ENCODE data around the gene NNMT.

The NNMT gene

GRCh38 chr11:114297806-114298709, 1.9 kb downstream of the NNMT start:
- no peak overlapping the region for H3K4me3 ChIP-seq (ENCODE audit: low read depth, low read length)
- DNase-seq (ENCODE audit: low read depth) = no peak
- no peak for TF ChIP-seq CTCF (IDR thresholded peaks at IDR 0.05; ENCODE audit: control insufficient read depth, extremely low read depth, insufficient read depth)

GRCh38 chr11:114298710-114299109, 2.5 kb downstream of the NNMT start:
- H3K4me3 ChIP-seq (ENCODE audit: low read depth, low read length) = no peak overlapping the region
- no peak for TF ChIP-seq CTCF (IDR thresholded peaks at IDR 0.05; ENCODE audit: control insufficient read depth, extremely low read depth, insufficient read depth)
- DNase-seq (ENCODE audit: low read depth) = no peak

DNA sequence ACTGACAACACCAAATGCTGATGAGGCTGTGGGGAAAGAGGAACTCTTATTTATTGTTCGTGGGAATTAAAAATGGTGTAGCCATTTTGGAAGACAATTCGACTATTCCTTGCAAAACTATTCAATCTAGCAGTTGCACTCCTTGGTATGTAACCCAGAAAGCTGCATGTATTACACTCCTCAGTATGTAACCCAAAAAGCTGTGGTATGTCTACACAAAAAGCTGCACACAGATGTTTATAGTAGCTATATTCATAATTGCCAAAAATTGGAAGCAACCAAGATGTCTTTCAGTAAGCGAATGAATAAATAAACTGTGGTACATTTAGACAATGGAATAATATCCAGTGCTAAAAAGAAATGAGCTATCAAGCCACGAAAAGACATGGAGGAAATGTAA, 4.9 kb downstream of the NNMT start:
- no peak for DNase-seq (ENCODE audit: low read depth)
- no peak overlapping the region for H3K4me3 ChIP-seq (ENCODE audit: low read depth, low read length)
- no peak for TF ChIP-seq CTCF (IDR thresholded peaks at IDR 0.05; ENCODE audit: control insufficient read depth, extremely low read depth, insufficient read depth)

- DNase-seq (ENCODE audit: low read depth) = no peak
- no peak for TF ChIP-seq CTCF (IDR thresholded peaks at IDR 0.05; ENCODE audit: control insufficient read depth, extremely low read depth, insufficient read depth)
- H3K4me3 ChIP-seq (ENCODE audit: low read depth, low read length) = no peak overlapping the region
These were observed 5.7 kb downstream of the NNMT start for GRCh38 chr11:114301927-114302326.

- TF ChIP-seq CTCF (IDR thresholded peaks at IDR 0.05; ENCODE audit: control insufficient read depth, extremely low read depth, insufficient read depth) = no peak
- no peak for DNase-seq (ENCODE audit: low read depth)
- no peak overlapping the region for H3K4me3 ChIP-seq (ENCODE audit: low read depth, low read length)
These were observed 6.5 kb downstream of the NNMT start for GRCh38 chr11:114302663-114303062.

DNA sequence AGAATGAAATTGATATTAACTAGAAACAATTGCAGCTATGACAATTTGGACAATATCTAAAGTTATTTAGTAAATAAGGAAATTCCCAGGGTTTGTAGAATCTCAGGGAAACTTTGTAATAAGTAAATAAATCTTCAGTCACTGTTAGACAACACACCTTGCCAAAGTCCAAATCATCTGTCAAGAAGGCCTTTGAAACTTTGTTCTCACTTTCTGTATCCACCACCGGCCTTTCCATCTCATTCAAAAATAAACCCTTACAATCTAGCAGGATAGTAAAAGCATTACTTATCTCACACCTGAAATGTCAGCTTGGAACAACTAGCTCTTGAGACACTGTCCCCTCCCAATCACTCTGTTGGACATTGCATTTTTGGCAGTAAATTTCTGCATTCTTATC, 7.9 kb downstream of the NNMT start:
- no peak for DNase-seq (ENCODE audit: low read depth)
- H3K4me3 ChIP-seq (ENCODE audit: low read depth, low read length) = no peak overlapping the region
- no peak for TF ChIP-seq CTCF (IDR thresholded peaks at IDR 0.05; ENCODE audit: control insufficient read depth, extremely low read depth, insufficient read depth)

DNA sequence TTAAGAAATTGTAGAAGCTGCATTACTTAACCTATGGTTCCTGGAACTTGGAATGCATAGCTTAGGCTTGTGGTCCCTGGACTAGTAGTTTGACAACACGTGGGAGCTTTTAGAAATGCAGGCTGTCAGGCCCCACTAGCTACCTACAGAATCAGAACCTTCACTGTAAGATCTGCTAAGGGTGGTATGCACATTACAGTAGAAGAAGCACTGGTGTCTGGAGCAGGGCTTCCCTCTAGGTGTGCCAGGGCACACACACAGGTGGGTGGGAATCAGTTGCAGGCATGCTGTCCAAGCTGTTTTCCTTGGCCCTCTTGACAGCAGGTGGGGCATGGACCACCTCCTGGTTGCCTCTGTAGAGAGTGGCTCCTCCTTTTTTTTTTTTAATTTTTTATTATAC, 8.8 kb downstream of the NNMT start:
- H3K4me3 ChIP-seq (ENCODE audit: low read depth, low read length) = no peak overlapping the region
- TF ChIP-seq CTCF (IDR thresholded peaks at IDR 0.05; ENCODE audit: control insufficient read depth, extremely low read depth, insufficient read depth) = no peak
- no peak for DNase-seq (ENCODE audit: low read depth)

All from LNCaP clone FGC (cell line).